H9 (cell line): ENCODE results near the gene COL5A2. TPM values are rescaled to one million over a fixed set of nuclear protein-coding genes. Genes with fewer than 3 reads are reported as not detected.

Experiments
- DNase-seq: peaks from one replicate; pipeline ENCODE4 v3.0.0-alpha.2; 2017
- H2AFZ ChIP-seq: one replicate; pipeline ENCODE4 v1.6.1; 2013; ENCODE audit warnings: mild to moderate bottlenecking, low read length, control low read depth, moderate library complexity
- H2AK5ac ChIP-seq: 2 replicates; pipeline ENCODE4 v1.6.1; 2013; ENCODE audit warnings: low read length, control low read depth, mixed read lengths; ENCODE audit not compliant: insufficient read length
- H2BK120ac ChIP-seq: one replicate; pipeline ENCODE4 v1.6.1; 2013; ENCODE audit warnings: low read depth, mild to moderate bottlenecking, low read length, control low read depth, inconsistent platforms; ENCODE audit not compliant: poor library complexity, severe bottlenecking
- H2BK12ac ChIP-seq: 2 replicates; pipeline ENCODE4 v1.6.1; 2013; ENCODE audit warnings: low read length, control low read depth, mixed read lengths, low read depth; ENCODE audit not compliant: insufficient read length
- H2BK15ac ChIP-seq: 2 replicates; pipeline ENCODE4 v1.6.1; 2013; ENCODE audit warnings: low read depth, low read length, control low read depth
- H2BK20ac ChIP-seq: one replicate; pipeline ENCODE4 v1.6.1; 2013; ENCODE audit warnings: low read depth, mild to moderate bottlenecking, low read length, control low read depth, inconsistent platforms; ENCODE audit not compliant: poor library complexity, severe bottlenecking
- H2BK5ac ChIP-seq: 2 replicates; pipeline ENCODE4 v1.6.1; 2013; ENCODE audit warnings: low read length, control low read depth, mixed read lengths; ENCODE audit not compliant: insufficient read length
- H3K14ac ChIP-seq: 2 replicates; pipeline ENCODE4 v1.6.1; 2013; ENCODE audit warnings: low read length, control low read depth; ENCODE audit not compliant: insufficient read depth
- H3K18ac ChIP-seq: 2 replicates; pipeline ENCODE4 v1.6.1; 2013; ENCODE audit warnings: low read depth, mild to moderate bottlenecking, mixed read lengths, low read length, control low read depth; ENCODE audit not compliant: insufficient read length
- H3K23ac ChIP-seq: 2 replicates; pipeline ENCODE4 v1.6.1; 2013; ENCODE audit warnings: low read length, control low read depth, mixed read lengths, low read depth; ENCODE audit not compliant: insufficient read length
- H3K23me2 ChIP-seq: 2 replicates; pipeline ENCODE4 v1.6.1; 2013; ENCODE audit warnings: low read depth, mild to moderate bottlenecking, mixed read lengths, low read length, control low read depth; ENCODE audit not compliant: insufficient read length, poor library complexity, severe bottlenecking
- H3K27ac ChIP-seq: 2 replicates; pipeline ENCODE4 v1.5.1; 2013; ENCODE audit warnings: low read length, control low read depth, mixed read lengths, low read depth; ENCODE audit not compliant: insufficient read length
- H3K27me3 ChIP-seq: 2 replicates; pipeline ENCODE4 v1.6.1; 2013; ENCODE audit warnings: low read length, control low read depth, inconsistent platforms; ENCODE audit not compliant: insufficient read depth
- H3K4ac ChIP-seq: 2 replicates; pipeline ENCODE4 v1.6.1; 2013; ENCODE audit warnings: low read depth, mild to moderate bottlenecking, control low read depth, inconsistent platforms, low read length, moderate library complexity
- H3K4me1 ChIP-seq: 2 replicates; pipeline ENCODE4 v1.6.1; 2013; ENCODE audit warnings: low read length, control low read depth, inconsistent platforms; ENCODE audit not compliant: insufficient read depth
- H3K4me2 ChIP-seq: 2 replicates; pipeline ENCODE4 v1.6.1; 2013; ENCODE audit warnings: low read length, control low read depth, mixed read lengths; ENCODE audit not compliant: insufficient read length, insufficient read depth
- H3K56ac ChIP-seq: 2 replicates; pipeline ENCODE4 v1.6.1; 2013; ENCODE audit warnings: low read depth, mild to moderate bottlenecking, mixed read lengths, low read length, control low read depth; ENCODE audit not compliant: insufficient read length
- H3K79me1 ChIP-seq: 2 replicates; pipeline ENCODE4 v1.6.1; 2013; ENCODE audit warnings: low read depth, mild to moderate bottlenecking, moderate library complexity, low read length, control low read depth, inconsistent platforms; ENCODE audit not compliant: insufficient read depth, poor library complexity, severe bottlenecking
- H3K79me2 ChIP-seq: 2 replicates; pipeline ENCODE4 v1.6.1; 2013; ENCODE audit warnings: low read length, control low read depth, inconsistent platforms; ENCODE audit not compliant: insufficient read depth
- H3K9ac ChIP-seq: 2 replicates; pipeline ENCODE4 v1.6.1; 2013; ENCODE audit warnings: low read length, control low read depth, mixed read lengths; ENCODE audit not compliant: insufficient read length; ENCODE audit errors: extremely low read depth
- H3K9me3 ChIP-seq: one replicate; pipeline ENCODE4 v1.6.1; 2013; ENCODE audit warnings: low read depth, low read length, inconsistent platforms; ENCODE audit not compliant: control insufficient read depth
- H3T11ph ChIP-seq: one replicate; pipeline ENCODE4 v1.6.1; 2013; ENCODE audit warnings: mild to moderate bottlenecking, low read length, control low read depth, inconsistent platforms
- H4K20me1 ChIP-seq: one replicate; pipeline ENCODE4 v1.6.1; 2013; ENCODE audit not compliant: control insufficient read depth, insufficient read length, insufficient read depth
- H4K5ac ChIP-seq: 2 replicates; pipeline ENCODE4 v1.6.1; 2013; ENCODE audit warnings: low read depth, mild to moderate bottlenecking, mixed read lengths, low read length, control low read depth; ENCODE audit not compliant: insufficient read length
- H4K8ac ChIP-seq: replicated peaks from 2 replicates; pipeline ENCODE4 v1.6.1; 2013; ENCODE audit warnings: low read length, control low read depth, mixed read lengths, low read depth; ENCODE audit not compliant: insufficient read length
- H4K91ac ChIP-seq: 2 replicates; pipeline ENCODE4 v1.6.1; 2013; ENCODE audit warnings: low read depth, mild to moderate bottlenecking, moderate library complexity, mixed read lengths, low read length, control low read depth; ENCODE audit not compliant: insufficient read length
- H3K27ac Mint-ChIP-seq, 3 experiments: 2 replicates in 2 of 3; 3 replicates in 1 of 3; pipeline ENCODE4 v1.8.0; 2020 to 2021; ENCODE audit warnings: mixed read lengths in 3 of 3, mild to moderate bottlenecking in 1 of 3, moderate library complexity in 1 of 3
- H3K27me3 Mint-ChIP-seq: 2 replicates; pipeline ENCODE4 v1.8.0; 2021; ENCODE audit warnings: low read depth, mild to moderate bottlenecking, moderate library complexity, mixed read lengths
- H3K36me3 Mint-ChIP-seq, 3 experiments: 2 replicates in 2 of 3; 3 replicates in 1 of 3; pipeline ENCODE4 v1.8.0; 2020 to 2021; ENCODE audit warnings: low read depth in 3 of 3, mixed read lengths in 3 of 3; ENCODE audit not compliant: insufficient read depth in 1 of 3
- H3K4me1 Mint-ChIP-seq, 2 experiments: 2 replicates each; pipeline ENCODE4 v1.8.0; 2020; ENCODE audit warnings: mixed read lengths in 2 of 2
- H3K4me3 Mint-ChIP-seq, 2 experiments: 2 replicates in 1 of 2; 3 replicates in 1 of 2; pipeline ENCODE4 v1.8.0; 2020 to 2021; ENCODE audit warnings: mild to moderate bottlenecking in 2 of 2, mixed read lengths in 2 of 2, moderate library complexity in 1 of 2
- H3K9me3 Mint-ChIP-seq, 2 experiments: 2 replicates in 1 of 2; 3 replicates in 1 of 2; pipeline ENCODE4 v1.8.0; 2020; ENCODE audit warnings: mild to moderate bottlenecking in 2 of 2, mixed read lengths in 2 of 2, moderate library complexity in 1 of 2
- CTCF ChIP-seq: fragments of 200-600 bp; sonication (generic); conservative IDR thresholded peaks from 3 replicates; pipeline ENCODE4 v1.8.0; 2021; ENCODE audit warnings: antibody characterized with exemption, mild to moderate bottlenecking
- WGBS: extraction: QIAGEN DNeasy Blood & Tissue Kit; methylation state at CpG from one replicate; pipeline ENCODE4 v1.1.7; 2013; ENCODE audit warnings: missing lambda C conversion rate, low lambda C conversion rate, mixed read lengths; ENCODE audit not compliant: insufficient read length; ENCODE audit errors: extremely low coverage; 5-methylcytosine and 5-hydroxymethylcytosine counted together
- total RNA-seq: library from RNA; stranded (reverse); gene quantifications from 2 replicates; pipeline ENCODE4 v1.2.1, GENCODE V29; 2021

COL5A2 gene
- total RNA-seq, 1 experiment from 2014 or later: 10.5 TPM

- H3T11ph ChIP-seq: no peak overlapping the region
- H2AFZ ChIP-seq: no peak overlapping the region
- Mint-ChIP-seq H3K27me3 (no peaks in the 10 kb centered on the region), H3K27ac (no peak overlapping the region), H3K36me3 (no peaks in the 10 kb centered on the region), H3K4me1 (peaks cover 23 to 25% of the 10 kb centered on the region in 2 experiments), H3K4me3 (no peak overlapping the region), H3K9me3 (no peaks in the 10 kb centered on the region; a peak in 1 of 5 replicates)
- H2BK5ac ChIP-seq: no peak overlapping the region
- no peaks in the 10 kb centered on the region for H3K79me2 ChIP-seq
- no peak overlapping the region for H2BK20ac ChIP-seq
- H3K27ac ChIP-seq: no peak overlapping the region
- no peak overlapping the region for H3K4me2 ChIP-seq
- no peaks in the 10 kb centered on the region for H3K27me3 ChIP-seq
- H3K4ac ChIP-seq: no peak overlapping the region
- no peak overlapping the region for H3K56ac ChIP-seq
- DNase-seq: no peak
- H2BK12ac ChIP-seq: no peak overlapping the region
- H4K20me1 ChIP-seq: no peaks in the 10 kb centered on the region
- H3K4me1 ChIP-seq: peaks cover 3% of the 10 kb centered on the region; the same call in 1 of the 2 replicates
- H4K5ac ChIP-seq: no peak overlapping the region
- no peak overlapping the region for H3K14ac ChIP-seq
- no peak for TF ChIP-seq CTCF
- no peak overlapping the region for H2BK120ac ChIP-seq
- no CpG with 5 or more reads among the region's 4 CpGs for WGBS
- H2BK15ac ChIP-seq: no peak overlapping the region
- H3K23me2 ChIP-seq: no peaks in the 10 kb centered on the region
- no peak overlapping the region for H2AK5ac ChIP-seq
- no peak overlapping the region for H4K8ac ChIP-seq
- no peak overlapping the region for H3K23ac ChIP-seq
- H3K9ac ChIP-seq: no peak overlapping the region
- H3K18ac ChIP-seq: no peak overlapping the region
- H3K9me3 ChIP-seq: no peaks in the 10 kb centered on the region
- H4K91ac ChIP-seq: no peak overlapping the region
- no peaks in the 10 kb centered on the region for H3K79me1 ChIP-seq
These were observed 19.8 kb downstream of the COL5A2 start for GRCh38 chr2:189159717-189160116.
